DND-41 (cell line): ENCODE data around the gene CTBP2.

Experiments
- CTCF ChIP-seq: IDR thresholded peaks from 2 replicates; pipeline ENCODE4 v1.5.1; 2012; ENCODE audit warnings: borderline replicate concordance, low read length, moderate library complexity, mild to moderate bottlenecking; ENCODE audit not compliant: poor library complexity, severe bottlenecking; ENCODE audit errors: extremely low read depth
- EZH2 ChIP-seq: IDR thresholded peaks from 3 replicates; pipeline ENCODE4 v1.6.1; 2012; ENCODE audit warnings: borderline replicate concordance, low read depth, mild to moderate bottlenecking, moderate library complexity, low read length, inconsistent platforms; ENCODE audit not compliant: severe bottlenecking

GRCh38 chr10:125193306-125193877 lies 33.0 kb upstream of the CTBP2 start:
- TF ChIP-seq CTCF (no peak), EZH2 (no peak)
